Spleen (tissue), 11 donors: Measurements from ENCODE around the gene P4HB. TPM values are rescaled to one million over a fixed set of nuclear protein-coding genes. Genes with fewer than 3 reads are reported as not detected.

Experiments used
- DNase-seq: peaks from one replicate; pipeline ENCODE4 v3.0.0-alpha.2; 2020
- H3K27ac ChIP-seq, 8 donors: fragments of 200-600 bp; sonication (generic) in 7 of 8; 1 replicate in 4 of 8; 2 replicates in 4 of 8; pipeline versions ENCODE4 v1.5.0 to v1.8.0; 2016 to 2021; ENCODE audit warnings: inconsistent platforms in 4 of 8, mild to moderate bottlenecking in 4 of 8, moderate library complexity in 1 of 8
- H3K27me3 ChIP-seq, 7 donors: fragments of 200-600 bp; sonication (generic) in 6 of 7; replicated peaks in 1 of 7; 1 replicate in 4 of 7; 2 replicates in 3 of 7; pipeline versions ENCODE4 v1.5.0 to v1.8.0; 2016 to 2021; ENCODE audit warnings: inconsistent platforms in 3 of 7, mild to moderate bottlenecking in 1 of 7
- H3K36me3 ChIP-seq, 6 donors: fragments of 200-600 bp; sonication (generic) in 5 of 6; 1 replicate in 4 of 6; 2 replicates in 2 of 6; pipeline versions ENCODE4 v1.5.0 to v1.8.0; 2016 to 2021; ENCODE audit warnings: inconsistent platforms in 2 of 6
- H3K4me1 ChIP-seq, 6 donors: fragments of 200-600 bp; sonication (generic) in 5 of 6; 1 replicate in 3 of 6; 2 replicates in 3 of 6; pipeline versions ENCODE4 v1.5.0 to v1.8.0; 2016 to 2021; ENCODE audit warnings: inconsistent platforms in 3 of 6
- H3K4me3 ChIP-seq, 8 donors: fragments of 200-600 bp; sonication (generic) in 7 of 8; 1 replicate in 4 of 8; 2 replicates in 4 of 8; pipeline versions ENCODE4 v1.5.0 to v1.8.0; 2016 to 2021; ENCODE audit warnings: inconsistent platforms in 4 of 8, mild to moderate bottlenecking in 4 of 8, moderate library complexity in 2 of 8
- H3K9me3 ChIP-seq, 8 donors: fragments of 200-600 bp; sonication (generic) in 7 of 8; 1 replicate in 4 of 8; 2 replicates in 4 of 8; pipeline versions ENCODE4 v1.5.0 to v1.8.0; 2016 to 2021; ENCODE audit warnings: inconsistent platforms in 4 of 8
- POLR2A ChIP-seq, 3 donors: fragments of 450-650 bp; IDR thresholded peaks; one replicate each; pipeline ENCODE4 v1.5.1; 2017; ENCODE audit warnings: antibody characterized with exemption in 3 of 3, mild to moderate bottlenecking in 1 of 3
- POLR2AphosphoS5 ChIP-seq, 3 donors: sonication (generic); formaldehyde crosslinking; IDR thresholded peaks; one replicate each; pipeline ENCODE4 v1.5.1; 2017; ENCODE audit warnings: antibody characterized with exemption in 3 of 3
- WGBS, 5 donors: extraction: QIAGEN DNeasy Blood & Tissue Kit in 3 of 5; methylation state at CpG; one replicate each; pipeline versions ENCODE4 v1.1.5 to v1.1.7; 2013 to 2018; 5-methylcytosine and 5-hydroxymethylcytosine counted together
- intact Hi-C: fragments of 100-400 bp; cut with DNase I; formaldehyde crosslinking; loops from one replicate; pipeline ENCODE4 v1.15.0; 2023; ENCODE audit warnings: low total_unique reads
- polyA plus RNA-seq, 3 donors: library from polyadenylated mRNA; stranded (reverse); fragments of 200-250 nt; gene quantifications; one replicate each; pipeline ENCODE4 v1.2.1, GENCODE V29; 2013
- total RNA-seq, 7 donors: library from RNA; depleted of rRNA in 3 of 7; stranded (reverse); fragments of >200 nt in 3 of 7; fragmentation: NEBNext Ultra II Directional in 4 of 7; extraction: Animal tissue kit (Norgen Biotek cat#: 25700) in 4 of 7; gene quantifications; one replicate each; pipeline versions ENCODE4 v1.1.0 to v1.2.1, GENCODE V29; 2016 to 2021
- TF ChIP-seq, protein P1 (sequence below), 11 experiments: fragments of 200-600 bp in 7 of 11; fragments of 450-650 bp in 4 of 11; sonication (generic) in 4 of 11; IDR thresholded peaks in 8 of 11; conservative IDR thresholded peaks in 3 of 11; 1 replicate in 7 of 11; 2 replicates in 4 of 11; pipeline versions ENCODE4 v1.4.0 to v1.8.0; 2016 to 2021; ENCODE audit warnings: antibody characterized with exemption in 11 of 11, inconsistent platforms in 4 of 11, mild to moderate bottlenecking in 1 of 11
- donor health status: healthy with polysubstance abuse.
- donor health status: DM: no; HTN: no; CAD: no; lungs with moderate emphysema.
- donor health status: DM: no; HTN: no; CAD: no.
- donor health status: Bipolar disorder and iron deficiency.
- donor health status: healthy.
- donor health status: DM: no; HTN: no; CAD: no.
- donor health status: DM: yes; HTN: yes; CAD: no.

Gene P4HB
- total and polyA plus RNA-seq, 10 donors, result 161 to 1,208 (median 646) TPM

DNA sequence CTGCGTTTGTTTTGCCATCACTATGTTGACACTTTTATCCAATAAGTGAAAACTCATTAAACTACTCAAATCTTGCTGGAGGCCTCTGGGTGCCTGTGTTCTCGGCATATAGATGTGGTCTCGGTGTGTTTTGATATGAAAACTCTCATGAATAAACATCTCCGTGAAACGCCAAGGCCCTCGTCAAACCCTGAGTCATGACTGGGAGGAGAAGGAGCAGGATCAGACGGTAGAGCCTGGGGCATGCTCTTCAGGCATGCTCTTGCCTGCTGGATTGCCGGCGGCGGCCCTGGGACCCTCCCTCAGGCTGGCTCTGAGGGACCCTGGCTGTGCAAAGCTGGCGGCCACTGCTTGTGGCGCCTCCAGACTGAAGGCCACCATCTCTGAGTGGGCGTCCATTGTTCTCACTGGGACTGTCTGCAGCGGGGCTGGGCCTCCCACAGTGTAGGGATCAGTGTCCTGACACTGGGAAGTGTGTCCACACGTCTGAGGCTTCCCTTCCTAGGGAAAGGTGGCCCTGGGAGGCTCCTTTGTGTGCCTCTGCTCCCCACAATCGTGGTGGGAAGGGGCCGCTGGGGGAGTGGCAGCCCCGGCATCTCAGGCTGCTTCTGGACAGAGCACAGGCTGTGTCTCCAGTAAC, 40.0 kb upstream of the P4HB start:
- intact Hi-C loops, result no loop called here
- H3K27me3 ChIP-seq, result peaks cover 0 to 29% (median 16%) of the 10 kb centered on the region in 7 donors
- H3K36me3 ChIP-seq, result peaks cover 0 to 79% (median 55%) of the 10 kb centered on the region in 6 donors
- no peaks in the 10 kb centered on the region for H3K9me3 ChIP-seq
- no peak overlapping the region for H3K4me3 ChIP-seq
- DNase-seq, result no peak
- no peak overlapping the region for H3K27ac ChIP-seq
- WGBS, 5 donors, result 84 to 91% (median 89%) methylated on average over 14 to 18 of the region's 18 CpGs
- H3K4me1 ChIP-seq, result peaks cover 0 to 24% (median 18%) of the 10 kb centered on the region in 6 donors
- TF ChIP-seq POLR2A (IDR thresholded peaks at IDR 0.05) (no peak), POLR2AphosphoS5 (IDR thresholded peaks at IDR 0.05) (peak in 1 of 3 donors; percentile 39)
- TF ChIP-seq, protein P1, sequence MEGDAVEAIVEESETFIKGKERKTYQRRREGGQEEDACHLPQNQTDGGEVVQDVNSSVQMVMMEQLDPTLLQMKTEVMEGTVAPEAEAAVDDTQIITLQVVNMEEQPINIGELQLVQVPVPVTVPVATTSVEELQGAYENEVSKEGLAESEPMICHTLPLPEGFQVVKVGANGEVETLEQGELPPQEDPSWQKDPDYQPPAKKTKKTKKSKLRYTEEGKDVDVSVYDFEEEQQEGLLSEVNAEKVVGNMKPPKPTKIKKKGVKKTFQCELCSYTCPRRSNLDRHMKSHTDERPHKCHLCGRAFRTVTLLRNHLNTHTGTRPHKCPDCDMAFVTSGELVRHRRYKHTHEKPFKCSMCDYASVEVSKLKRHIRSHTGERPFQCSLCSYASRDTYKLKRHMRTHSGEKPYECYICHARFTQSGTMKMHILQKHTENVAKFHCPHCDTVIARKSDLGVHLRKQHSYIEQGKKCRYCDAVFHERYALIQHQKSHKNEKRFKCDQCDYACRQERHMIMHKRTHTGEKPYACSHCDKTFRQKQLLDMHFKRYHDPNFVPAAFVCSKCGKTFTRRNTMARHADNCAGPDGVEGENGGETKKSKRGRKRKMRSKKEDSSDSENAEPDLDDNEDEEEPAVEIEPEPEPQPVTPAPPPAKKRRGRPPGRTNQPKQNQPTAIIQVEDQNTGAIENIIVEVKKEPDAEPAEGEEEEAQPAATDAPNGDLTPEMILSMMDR (IDR thresholded peaks at IDR 0.05 in 8 of 11, conservative IDR thresholded peaks at IDR 0.05 in 3 of 11), result no peak

DNA sequence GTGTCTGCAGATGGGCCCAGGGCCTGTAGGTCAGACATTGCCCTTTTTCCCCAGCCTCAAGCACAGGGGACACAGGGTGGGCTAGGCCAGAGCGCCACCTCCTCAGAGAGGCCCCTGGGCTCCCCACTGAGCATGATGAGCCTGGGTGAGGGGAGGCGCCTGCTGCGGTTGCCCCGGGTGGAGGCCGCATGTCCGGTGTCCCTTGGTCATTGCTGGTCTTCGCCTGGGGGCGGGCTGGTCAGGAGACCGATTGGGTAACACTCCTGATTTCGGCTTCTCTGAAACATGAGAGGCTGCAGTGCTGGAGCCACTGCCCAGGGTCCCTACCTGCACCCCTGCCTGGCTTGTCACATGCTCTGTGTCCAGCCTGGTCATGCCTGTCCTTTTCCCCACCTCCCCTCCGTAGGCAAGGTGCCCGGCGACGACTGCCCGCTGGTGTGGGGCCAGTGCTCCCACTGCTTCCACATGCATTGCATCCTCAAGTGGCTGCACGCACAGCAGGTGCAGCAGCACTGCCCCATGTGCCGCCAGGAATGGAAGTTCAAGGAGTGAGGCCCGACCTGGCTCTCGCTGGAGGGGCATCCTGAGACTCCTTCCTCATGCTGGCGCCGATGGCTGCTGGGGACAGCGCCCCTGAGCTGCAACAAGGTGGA, 39.3 kb upstream of the P4HB start:
- Histone ChIP-seq H3K4me1 (peaks cover 0 to 24% (median 18%) of the 10 kb centered on the region in 6 donors), H3K36me3 (peaks cover 0 to 79% (median 61%) of the 10 kb centered on the region in 6 donors), H3K27me3 (peaks cover 0 to 29% (median 16%) of the 10 kb centered on the region in 7 donors), H3K27ac (no peak overlapping the region), H3K4me3 (no peak overlapping the region), H3K9me3 (no peaks in the 10 kb centered on the region)
- TF ChIP-seq POLR2AphosphoS5 (IDR thresholded peaks at IDR 0.05) (no peak), POLR2A (IDR thresholded peaks at IDR 0.05) (no peak)
- TF ChIP-seq, protein P1 (IDR thresholded peaks at IDR 0.05 in 8 of 11, conservative IDR thresholded peaks at IDR 0.05 in 3 of 11), result no peak
- intact Hi-C loops, result no loop called here
- no peak for DNase-seq
- WGBS, 5 donors, result 90 to 97% (median 94%) methylated on average over 15 to 22 of the region's 22 CpGs

DNA sequence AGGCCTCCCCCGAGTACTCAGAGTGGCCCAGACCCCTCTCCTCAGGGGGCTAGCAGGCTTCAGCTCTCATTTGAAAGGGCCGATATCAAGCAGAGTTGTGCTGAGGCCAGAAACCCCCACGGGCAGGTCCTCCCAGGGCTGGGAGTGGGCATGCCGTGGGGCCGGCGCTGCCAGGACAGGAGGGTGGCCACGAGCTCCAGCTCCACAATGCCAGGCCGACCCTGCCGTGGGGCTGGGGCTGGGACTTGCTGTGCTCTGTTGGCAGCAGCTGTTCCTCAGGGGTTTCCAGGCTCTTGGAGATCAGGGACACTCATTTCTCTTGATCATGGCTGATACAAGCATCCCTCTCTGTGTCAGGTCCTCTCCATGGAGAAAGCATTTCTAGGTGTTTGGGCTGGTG, 38.5 kb upstream of the P4HB start:
- WGBS, 5 donors, result 69 to 100% (median 95%) methylated on average over 2 to 9 of the region's 9 CpGs
- no peak for DNase-seq
- Histone ChIP-seq H3K4me1 (peaks cover 0 to 28% (median 18%) of the 10 kb centered on the region in 6 donors), H3K27ac (no peak overlapping the region), H3K36me3 (peaks cover 0 to 79% (median 64%) of the 10 kb centered on the region in 6 donors), H3K9me3 (no peaks in the 10 kb centered on the region), H3K4me3 (no peak overlapping the region), H3K27me3 (peaks cover 0 to 29% (median 16%) of the 10 kb centered on the region in 7 donors)
- TF ChIP-seq POLR2A (IDR thresholded peaks at IDR 0.05), result no peak
- TF ChIP-seq, protein P1 (IDR thresholded peaks at IDR 0.05 in 8 of 11, conservative IDR thresholded peaks at IDR 0.05 in 3 of 11), result no peak
- peak in 1 of 3 donors; percentile 13 for TF ChIP-seq POLR2AphosphoS5 (IDR thresholded peaks at IDR 0.05)
- intact Hi-C loops, result no loop called here
